Ovary (tissue), 3 donors: ENCODE measurements around the gene ZNF775.

ENCODE experiments used
- EP300 ChIP-seq: sonication (generic); formaldehyde crosslinking; IDR thresholded peaks from one replicate; pipeline ENCODE4 v1.6.1; 2017; ENCODE audit warnings: antibody characterized with exemption
- POLR2A ChIP-seq: fragments of 450-650 bp; IDR thresholded peaks from one replicate; pipeline ENCODE4 v1.6.1; 2017; ENCODE audit warnings: antibody characterized with exemption, mild to moderate bottlenecking, moderate library complexity
- TF ChIP-seq, protein P1 (sequence below), 3 donors: fragments of 450-650 bp in 2 of 3; fragments of 200-600 bp in 1 of 3; IDR thresholded peaks; one replicate each; pipeline versions ENCODE4 v1.5.1 to v1.8.0; 2016 to 2022; ENCODE audit warnings: antibody characterized with exemption in 3 of 3, mild to moderate bottlenecking in 1 of 3
- donor health status: DM: no; HTN: no; CAD: no.

DNA sequence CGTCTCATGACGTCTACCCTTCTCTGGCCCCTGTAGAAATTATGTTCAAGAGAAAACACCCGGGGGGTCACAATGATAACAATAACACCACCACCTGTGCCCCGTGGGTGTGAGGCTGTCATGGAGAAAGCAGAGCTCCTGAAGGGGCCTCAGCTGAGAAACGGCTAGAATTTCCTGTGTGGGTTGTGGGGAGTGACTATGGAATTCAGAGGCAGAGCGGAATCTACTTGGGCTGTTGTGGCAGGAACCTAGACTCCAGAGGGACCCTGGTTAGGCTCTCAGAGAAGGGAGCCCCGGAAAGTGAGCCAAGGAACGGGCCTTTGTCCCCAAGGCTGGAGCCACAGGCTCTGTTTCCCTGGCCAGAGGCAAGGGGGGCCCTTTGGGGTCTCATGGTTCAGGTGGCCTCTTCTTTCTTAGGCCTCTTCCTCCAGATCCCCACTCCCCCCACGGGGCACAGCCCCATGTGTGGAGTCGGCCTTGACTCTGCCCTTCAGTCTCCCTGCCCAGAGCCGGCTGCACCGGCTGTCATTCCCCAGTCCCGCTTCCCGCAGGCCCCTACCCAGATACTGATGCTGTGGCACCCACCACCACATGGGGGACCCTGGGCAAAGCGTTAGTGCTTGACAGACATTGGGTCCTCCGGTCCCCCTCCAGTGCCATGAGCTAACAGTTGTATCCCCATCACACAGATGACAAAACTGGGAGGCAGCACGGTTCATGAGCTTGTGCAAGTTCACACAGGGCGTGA, 64.8 kb downstream of the ZNF775 start:
- TF ChIP-seq, protein P1, sequence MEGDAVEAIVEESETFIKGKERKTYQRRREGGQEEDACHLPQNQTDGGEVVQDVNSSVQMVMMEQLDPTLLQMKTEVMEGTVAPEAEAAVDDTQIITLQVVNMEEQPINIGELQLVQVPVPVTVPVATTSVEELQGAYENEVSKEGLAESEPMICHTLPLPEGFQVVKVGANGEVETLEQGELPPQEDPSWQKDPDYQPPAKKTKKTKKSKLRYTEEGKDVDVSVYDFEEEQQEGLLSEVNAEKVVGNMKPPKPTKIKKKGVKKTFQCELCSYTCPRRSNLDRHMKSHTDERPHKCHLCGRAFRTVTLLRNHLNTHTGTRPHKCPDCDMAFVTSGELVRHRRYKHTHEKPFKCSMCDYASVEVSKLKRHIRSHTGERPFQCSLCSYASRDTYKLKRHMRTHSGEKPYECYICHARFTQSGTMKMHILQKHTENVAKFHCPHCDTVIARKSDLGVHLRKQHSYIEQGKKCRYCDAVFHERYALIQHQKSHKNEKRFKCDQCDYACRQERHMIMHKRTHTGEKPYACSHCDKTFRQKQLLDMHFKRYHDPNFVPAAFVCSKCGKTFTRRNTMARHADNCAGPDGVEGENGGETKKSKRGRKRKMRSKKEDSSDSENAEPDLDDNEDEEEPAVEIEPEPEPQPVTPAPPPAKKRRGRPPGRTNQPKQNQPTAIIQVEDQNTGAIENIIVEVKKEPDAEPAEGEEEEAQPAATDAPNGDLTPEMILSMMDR (IDR thresholded peaks at IDR 0.05), result no peak
- no peak for TF ChIP-seq POLR2A
- TF ChIP-seq EP300, result no peak
